NOMO-1 treated with DMSO at 0.1 percent for 48 hours (cell line): ENCODE measurements around the gene LTBP2.
A peak's percentile ranks its signal among the peaks of the same experiment; 100 is the strongest.

Experiments used
- DNase-seq: peaks from one replicate; lab custom pipeline; 2025; ENCODE audit not compliant: unreplicated experiment; lab: John Stamatoyannopoulos, UW

LTBP2 gene

GRCh38 chr14:74613211-74613914 is 1.3 kb upstream of the LTBP2 start:
- DNase-seq: no peak

- DNase-seq: peak; percentile 68
Measured at GRCh38 chr14:74612350-74613021, 449 bp upstream of the LTBP2 start.

GRCh38 chr14:74610866-74611649 is 979 bp downstream of the LTBP2 start:
- no peak for DNase-seq

GRCh38 chr14:74610199-74610865 is 1.7 kb downstream of the LTBP2 start:
- DNase-seq: no peak

- no peak for DNase-seq
Measured at GRCh38 chr14:74609721-74610120, 2.3 kb downstream of the LTBP2 start.

GRCh38 chr14:74608959-74609611 is 3.0 kb downstream of the LTBP2 start:
- peak; percentile 71 for DNase-seq

GRCh38 chr14:74606727-74607126 is 5.3 kb downstream of the LTBP2 start:
- DNase-seq: no peak

GRCh38 chr14:74605531-74606223 is 6.4 kb downstream of the LTBP2 start:
- DNase-seq: no peak

GRCh38 chr14:74604911-74605310 is 7.1 kb downstream of the LTBP2 start:
- DNase-seq: no peak

- DNase-seq: no peak
Measured at GRCh38 chr14:74604157-74604556, 7.9 kb downstream of the LTBP2 start.

GRCh38 chr14:74601982-74602381 is 10.1 kb downstream of the LTBP2 start:
- no peak for DNase-seq

- no peak for DNase-seq
Measured at GRCh38 chr14:74599946-74600345, 12.1 kb downstream of the LTBP2 start.

- no peak for DNase-seq
Measured at GRCh38 chr14:74599321-74599761, 12.7 kb downstream of the LTBP2 start.

GRCh38 chr14:74596741-74597450 is 15.1 kb downstream of the LTBP2 start:
- no peak for DNase-seq

- DNase-seq: no peak
Measured at GRCh38 chr14:74595006-74595735, 16.9 kb downstream of the LTBP2 start.

GRCh38 chr14:74594606-74595005 is 17.4 kb downstream of the LTBP2 start:
- DNase-seq: no peak

- DNase-seq: no peak
Measured at GRCh38 chr14:74594029-74594428, 18.0 kb downstream of the LTBP2 start.

GRCh38 chr14:74593241-74593953 is 18.6 kb downstream of the LTBP2 start:
- no peak for DNase-seq
